ENCODE measurements around the gene ZNF804B.

The ZNF804B gene

GRCh38 chr7:88818552-88818951 lies 59.1 kb downstream of the ZNF804B start:
- no peak overlapping the region for H3K4me3 ChIP-seq
- H3K27ac ChIP-seq = no peak overlapping the region

- Histone ChIP-seq H3K27ac (no peak overlapping the region), H3K4me3 (no peak overlapping the region)
These were observed 66.7 kb downstream of the ZNF804B start for GRCh38 chr7:88826222-88826621.

GRCh38 chr7:88835147-88835728 lies 75.7 kb downstream of the ZNF804B start:
- Histone ChIP-seq H3K27ac (no peak overlapping the region), H3K4me3 (no peak overlapping the region)

GRCh38 chr7:88842201-88842600 lies 82.7 kb downstream of the ZNF804B start:
- H3K4me3 ChIP-seq = no peak overlapping the region
- no peak overlapping the region for H3K27ac ChIP-seq

GRCh38 chr7:88845091-88845490 lies 85.6 kb downstream of the ZNF804B start:
- no peak overlapping the region for H3K27ac ChIP-seq
- no peak overlapping the region for H3K4me3 ChIP-seq

- no peak overlapping the region for H3K27ac ChIP-seq
- no peak overlapping the region for H3K4me3 ChIP-seq
These were observed 91.7 kb downstream of the ZNF804B start for GRCh38 chr7:88851220-88851619.

- Histone ChIP-seq H3K4me3 (no peak overlapping the region), H3K27ac (no peak overlapping the region)
These were observed 99.8 kb downstream of the ZNF804B start for GRCh38 chr7:88859288-88859687.

GRCh38 chr7:88866265-88866863 lies 106.9 kb downstream of the ZNF804B start:
- no peak overlapping the region for H3K27ac ChIP-seq
- H3K4me3 ChIP-seq = no peak overlapping the region

- H3K4me3 ChIP-seq = no peak overlapping the region
- no peak overlapping the region for H3K27ac ChIP-seq
These were observed 107.7 kb downstream of the ZNF804B start for GRCh38 chr7:88867158-88867557.

- no peak overlapping the region for H3K27ac ChIP-seq
- no peak overlapping the region for H3K4me3 ChIP-seq
These were observed 109.0 kb downstream of the ZNF804B start for GRCh38 chr7:88868456-88868855.

- no peak overlapping the region for H3K27ac ChIP-seq
- no peak overlapping the region for H3K4me3 ChIP-seq
These were observed 121.6 kb downstream of the ZNF804B start for GRCh38 chr7:88881136-88881535.

- H3K4me3 ChIP-seq = no peak overlapping the region
- H3K27ac ChIP-seq = no peak overlapping the region
These were observed 125.6 kb downstream of the ZNF804B start for GRCh38 chr7:88885131-88885530.

GRCh38 chr7:88888684-88889083 lies 129.2 kb downstream of the ZNF804B start:
- no peak overlapping the region for H3K4me3 ChIP-seq
- H3K27ac ChIP-seq = no peak overlapping the region

- Histone ChIP-seq H3K4me3 (no peak overlapping the region), H3K27ac (no peak overlapping the region)
These were observed 151.0 kb downstream of the ZNF804B start for GRCh38 chr7:88910516-88910915.

GRCh38 chr7:88912852-88913251 lies 153.4 kb downstream of the ZNF804B start:
- no peak overlapping the region for H3K27ac ChIP-seq
- H3K4me3 ChIP-seq = no peak overlapping the region

- no peak overlapping the region for H3K27ac ChIP-seq
- H3K4me3 ChIP-seq = no peak overlapping the region
These were observed 156.1 kb downstream of the ZNF804B start for GRCh38 chr7:88915615-88916014.

GRCh38 chr7:88919478-88920131 lies 160.1 kb downstream of the ZNF804B start:
- no peak overlapping the region for H3K4me3 ChIP-seq
- H3K27ac ChIP-seq = no peak overlapping the region

- no peak overlapping the region for H3K27ac ChIP-seq
- H3K4me3 ChIP-seq = no peak overlapping the region
These were observed 163.4 kb downstream of the ZNF804B start for GRCh38 chr7:88922944-88923343.

- no peak overlapping the region for H3K27ac ChIP-seq
- no peak overlapping the region for H3K4me3 ChIP-seq
These were observed 168.8 kb downstream of the ZNF804B start for GRCh38 chr7:88928276-88928675.

GRCh38 chr7:88929719-88930118 lies 170.2 kb downstream of the ZNF804B start:
- Histone ChIP-seq H3K27ac (no peak overlapping the region), H3K4me3 (no peak overlapping the region)

- Histone ChIP-seq H3K27ac (no peak overlapping the region), H3K4me3 (no peak overlapping the region)
These were observed 173.8 kb downstream of the ZNF804B start for GRCh38 chr7:88933285-88933684.
